GM12891 (cell line): ENCODE results near the gene EMILIN2.

Experiments
- DNase-seq: peaks from one replicate; pipeline ENCODE4 v3.0.0; 2011; ENCODE audit warnings: low spot score; ENCODE audit not compliant: insufficient read length
- FAIRE-seq: peaks from 2 replicates; lab custom pipeline; 2011; peaks lifted over from hg19 to GRCh38; lab: Jason Lieb, UNC
- PAX5 ChIP-seq: IDR thresholded peaks from 2 replicates; pipeline ENCODE4 v1.6.1; 2011; ENCODE audit warnings: low read length, moderate library complexity, mild to moderate bottlenecking; ENCODE audit not compliant: insufficient read depth, severe bottlenecking
- POLR2A ChIP-seq: IDR thresholded peaks from 2 replicates; pipeline ENCODE4 v1.6.1; 2011; ENCODE audit warnings: low read depth, low read length, control low read depth
- POLR2AphosphoS5 ChIP-seq: IDR thresholded peaks from 2 replicates; pipeline ENCODE4 v1.6.1; 2011; ENCODE audit warnings: low read depth, low read length, control low read depth
- POU2F2 ChIP-seq: IDR thresholded peaks from 2 replicates; pipeline ENCODE4 v1.6.1; 2011; ENCODE audit warnings: low read depth, mild to moderate bottlenecking, control low read depth, low read length, moderate library complexity
- SPI1 ChIP-seq: IDR thresholded peaks from 2 replicates; pipeline ENCODE4 v1.6.1; 2011; ENCODE audit warnings: low read depth, low read length, control low read depth
- TAF1 ChIP-seq: IDR thresholded peaks from 2 replicates; pipeline ENCODE4 v1.6.1; 2011; ENCODE audit warnings: low read depth, low read length, control low read depth

The EMILIN2 gene

GRCh38 chr18:2920546-2921343, 73.9 kb downstream of the EMILIN2 start:
- DNase-seq (no peak), FAIRE-seq (no peak)
- TF ChIP-seq POU2F2, result no peak
- TF ChIP-seq PAX5, result no peak
- TF ChIP-seq TAF1, result no peak

GRCh38 chr18:2921778-2922177, 75.0 kb downstream of the EMILIN2 start:
- FAIRE-seq (no peak), DNase-seq (no peak)
- TF ChIP-seq PAX5 (no peak), TAF1 (no peak), POLR2AphosphoS5 (no peak), POLR2A (no peak), POU2F2 (no peak)

GRCh38 chr18:2923464-2923863, 76.7 kb downstream of the EMILIN2 start:
- TF ChIP-seq POU2F2 (no peak), PAX5 (no peak), POLR2A (no peak), SPI1 (no peak), POLR2AphosphoS5 (no peak), TAF1 (no peak)
- FAIRE-seq (no peak), DNase-seq (no peak)

GRCh38 chr18:2924920-2925319, 78.1 kb downstream of the EMILIN2 start:
- FAIRE-seq (no peak), DNase-seq (no peak)
- TF ChIP-seq SPI1 (no peak), TAF1 (no peak), POU2F2 (no peak), POLR2A (no peak), PAX5 (no peak), POLR2AphosphoS5 (no peak)

- FAIRE-seq, result no peak
Observed at GRCh38 chr18:2926528-2926927, 79.7 kb downstream of the EMILIN2 start.

GRCh38 chr18:2927745-2928144, 80.9 kb downstream of the EMILIN2 start:
- no peak for TF ChIP-seq POLR2A
- TF ChIP-seq SPI1, result no peak
- TF ChIP-seq POLR2AphosphoS5, result no peak
- no peak for TF ChIP-seq TAF1
- no peak for TF ChIP-seq POU2F2
- no peak for TF ChIP-seq PAX5

More at GRCh38 chr18:2926528-2926927, 79.7 kb downstream of the EMILIN2 start:
- no peak for DNase-seq
- TF ChIP-seq POLR2AphosphoS5 (no peak), PAX5 (no peak), TAF1 (no peak), POU2F2 (no peak), POLR2A (no peak), SPI1 (no peak)

GRCh38 chr18:2932247-2933181, 85.7 kb downstream of the EMILIN2 start:
- no peak for DNase-seq
- peak; percentile 81 for FAIRE-seq
- TF ChIP-seq TAF1, result no peak
- TF ChIP-seq POLR2AphosphoS5, result no peak
- TF ChIP-seq PAX5, result no peak
- no peak for TF ChIP-seq POU2F2
- TF ChIP-seq POLR2A, result no peak
- no peak for TF ChIP-seq SPI1

More at GRCh38 chr18:2927745-2928144, 80.9 kb downstream of the EMILIN2 start:
- DNase-seq (no peak), FAIRE-seq (peak; percentile 51)

- FAIRE-seq (no peak), DNase-seq (no peak)
- TF ChIP-seq POLR2AphosphoS5 (no peak), POLR2A (no peak), PAX5 (no peak), SPI1 (no peak), POU2F2 (no peak), TAF1 (no peak)
Observed at GRCh38 chr18:2933995-2934394, 87.2 kb downstream of the EMILIN2 start.

- FAIRE-seq, result no peak
- no peak for DNase-seq
- TF ChIP-seq PAX5, result no peak
- no peak for TF ChIP-seq POLR2A
- no peak for TF ChIP-seq SPI1
- TF ChIP-seq TAF1, result no peak
- no peak for TF ChIP-seq POLR2AphosphoS5
- no peak for TF ChIP-seq POU2F2
Observed at GRCh38 chr18:2935438-2936192, 88.8 kb downstream of the EMILIN2 start.
